GM21367 (cell line): ENCODE results near the gene SRSF6.
"Not testable (repeated sequence)": the region's sequence is repeated elsewhere in the genome, so short reads cannot be mapped to it uniquely, and the experiment has no call there.

Experiments used
- ATAC-seq: cut with Tn5 transposase; IDR thresholded peaks from one replicate; pipeline ENCODE4 v1.9.1; 2021; ENCODE audit not compliant: unreplicated experiment

The SRSF6 gene

DNA sequence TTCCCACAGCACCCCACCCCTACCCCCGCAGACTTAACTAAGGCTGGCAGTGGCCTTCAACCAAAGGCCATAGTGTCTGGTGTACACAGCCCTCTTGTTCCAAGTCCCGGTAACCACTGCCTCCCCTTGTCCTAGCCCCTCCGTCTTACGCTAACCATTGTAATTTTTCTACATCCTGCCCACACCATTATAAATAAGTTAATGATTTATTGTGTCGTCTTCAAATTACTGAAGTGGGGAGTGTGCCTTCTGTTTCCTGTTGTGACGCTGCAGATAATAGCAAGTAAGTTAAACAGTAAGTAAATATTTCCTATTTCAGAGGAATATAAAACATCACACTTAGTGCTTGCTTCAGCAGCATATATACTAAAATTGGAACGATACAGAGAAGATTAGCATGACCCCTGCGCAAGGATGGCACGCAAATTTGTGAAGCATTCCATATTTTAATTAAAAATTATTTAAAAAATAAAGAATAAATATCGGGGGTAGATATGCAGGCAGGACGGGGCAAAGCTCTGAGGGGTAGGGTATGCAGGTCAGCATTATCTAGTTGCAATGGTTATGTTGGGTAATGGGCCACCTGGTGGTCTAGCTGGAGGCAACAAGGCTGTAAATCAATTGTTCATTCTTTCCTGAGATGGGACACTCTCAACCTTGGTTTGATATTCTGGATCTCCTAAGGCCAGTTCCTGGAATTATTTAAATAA, 15.1 kb downstream of the SRSF6 start:
- ATAC-seq: no peak

DNA sequence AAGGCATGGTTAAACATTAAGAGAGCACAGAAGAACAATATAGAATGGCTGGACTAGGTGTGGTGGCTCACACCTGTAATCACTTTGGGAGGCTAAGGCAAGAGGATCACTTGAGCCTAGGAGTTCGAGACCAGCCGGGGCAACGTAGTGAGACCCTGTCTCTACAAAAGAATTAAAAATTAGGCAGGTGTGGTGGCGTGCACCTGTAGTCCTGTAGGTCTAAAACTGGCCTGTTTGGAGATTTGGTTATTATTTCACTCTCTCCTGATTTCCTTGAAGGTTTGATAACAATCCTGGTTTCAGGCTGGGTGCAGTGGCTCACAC, 15.6 kb downstream of the SRSF6 start:
- no peak for ATAC-seq

DNA sequence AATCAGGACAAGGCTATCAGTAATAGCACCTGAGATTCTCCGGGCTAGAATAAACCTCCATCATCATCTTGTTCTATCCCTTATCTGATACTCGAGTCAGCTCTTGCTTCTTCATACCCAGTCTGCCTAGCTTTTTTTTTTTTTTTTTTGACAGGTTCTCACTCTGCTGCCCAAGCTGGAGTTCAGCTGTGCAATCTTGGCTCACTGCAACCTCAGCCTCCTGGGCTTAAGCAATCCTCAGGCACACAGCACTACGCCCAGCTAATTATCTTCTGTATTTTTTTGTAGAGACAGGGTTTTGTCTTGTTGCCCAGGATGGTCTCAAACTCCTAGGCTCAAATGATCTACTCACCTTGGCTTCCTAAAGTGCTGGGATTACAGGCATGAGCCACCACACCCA, 19.5 kb downstream of the SRSF6 start:
- no peak for ATAC-seq

GRCh38 chr20:43477619-43478018, 19.9 kb downstream of the SRSF6 start:
- ATAC-seq: no peak

DNA sequence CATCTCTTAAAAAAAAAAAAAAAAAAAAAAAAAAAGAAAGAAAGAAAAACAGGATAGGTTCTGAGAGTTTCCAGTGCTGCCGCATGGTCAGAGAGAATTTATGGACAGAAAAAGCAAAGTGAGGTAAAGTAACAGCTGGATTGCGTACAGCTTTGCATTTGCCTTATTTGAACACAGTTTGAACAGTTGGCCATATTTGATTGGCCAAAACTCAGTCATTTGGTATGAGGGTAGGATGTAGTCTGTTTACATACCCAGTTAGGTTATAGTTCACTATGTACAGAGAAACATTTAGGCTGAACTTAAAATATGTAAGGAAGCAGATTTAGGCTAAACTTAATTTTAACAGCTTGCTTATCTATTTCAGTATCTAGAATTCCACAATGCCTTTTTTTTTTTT, 32.3 kb downstream of the SRSF6 start:
- ATAC-seq: no peak

GRCh38 chr20:43492101-43492500, 34.4 kb downstream of the SRSF6 start:
- no peak for ATAC-seq

DNA sequence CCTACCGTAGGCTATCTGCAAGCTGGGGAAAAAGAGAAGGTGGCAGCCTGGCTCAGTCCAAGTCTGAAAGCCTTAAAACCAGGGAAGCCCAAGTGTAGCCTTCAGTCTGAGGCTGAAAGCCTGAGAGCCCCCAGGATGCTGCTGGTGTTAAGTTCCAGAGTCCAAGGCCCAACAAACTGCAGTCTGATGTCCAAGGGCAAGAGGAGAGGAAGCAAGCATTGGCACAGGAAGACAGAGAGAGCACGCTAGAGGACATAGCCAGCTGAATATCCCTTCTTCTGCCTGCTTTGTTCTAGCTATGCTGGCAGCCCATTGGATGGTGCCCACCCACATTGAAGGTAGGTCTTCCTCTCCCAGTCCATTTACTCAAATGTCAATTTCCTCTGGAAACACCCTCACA, 37.7 kb downstream of the SRSF6 start:
- ATAC-seq: no peak

DNA sequence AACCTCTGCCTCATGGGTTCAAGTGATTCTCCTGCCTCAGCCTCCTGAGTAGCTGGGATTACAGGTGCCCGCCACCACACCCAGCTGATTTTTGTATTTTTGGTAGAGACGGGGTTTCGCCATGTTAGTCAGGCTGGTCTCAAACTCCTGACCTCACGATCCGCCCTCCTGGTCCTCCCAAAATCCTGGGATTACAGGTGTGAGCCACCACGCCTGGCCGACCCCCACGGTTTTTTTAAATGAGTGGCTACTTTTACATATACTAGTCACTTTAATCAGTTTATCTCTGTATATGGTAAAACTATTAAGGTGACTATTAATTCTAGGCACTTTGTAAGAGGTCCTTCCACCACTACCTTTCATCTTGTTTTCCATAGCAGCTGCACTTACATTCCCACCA, 44.3 kb downstream of the SRSF6 start:
- ATAC-seq: not testable (repeated sequence)

DNA sequence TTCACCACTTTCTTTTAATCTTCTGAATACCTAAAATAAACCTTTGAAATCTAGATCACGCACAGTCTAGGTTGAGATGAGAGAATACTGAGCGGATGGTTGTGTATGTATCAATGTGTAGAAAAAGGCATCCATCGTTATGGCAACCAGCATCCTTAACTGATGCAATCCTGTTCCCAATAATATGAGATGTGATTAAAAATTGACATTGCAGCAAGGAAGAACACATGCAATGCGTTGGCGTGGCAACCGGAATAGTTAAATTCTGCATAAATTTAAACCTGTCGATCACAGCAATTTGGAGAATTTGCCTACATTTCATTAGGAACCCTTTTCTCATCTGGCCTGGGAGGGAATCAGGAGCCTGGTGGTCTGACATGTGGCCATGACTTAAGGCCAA, 48.5 kb downstream of the SRSF6 start:
- ATAC-seq: no peak

DNA sequence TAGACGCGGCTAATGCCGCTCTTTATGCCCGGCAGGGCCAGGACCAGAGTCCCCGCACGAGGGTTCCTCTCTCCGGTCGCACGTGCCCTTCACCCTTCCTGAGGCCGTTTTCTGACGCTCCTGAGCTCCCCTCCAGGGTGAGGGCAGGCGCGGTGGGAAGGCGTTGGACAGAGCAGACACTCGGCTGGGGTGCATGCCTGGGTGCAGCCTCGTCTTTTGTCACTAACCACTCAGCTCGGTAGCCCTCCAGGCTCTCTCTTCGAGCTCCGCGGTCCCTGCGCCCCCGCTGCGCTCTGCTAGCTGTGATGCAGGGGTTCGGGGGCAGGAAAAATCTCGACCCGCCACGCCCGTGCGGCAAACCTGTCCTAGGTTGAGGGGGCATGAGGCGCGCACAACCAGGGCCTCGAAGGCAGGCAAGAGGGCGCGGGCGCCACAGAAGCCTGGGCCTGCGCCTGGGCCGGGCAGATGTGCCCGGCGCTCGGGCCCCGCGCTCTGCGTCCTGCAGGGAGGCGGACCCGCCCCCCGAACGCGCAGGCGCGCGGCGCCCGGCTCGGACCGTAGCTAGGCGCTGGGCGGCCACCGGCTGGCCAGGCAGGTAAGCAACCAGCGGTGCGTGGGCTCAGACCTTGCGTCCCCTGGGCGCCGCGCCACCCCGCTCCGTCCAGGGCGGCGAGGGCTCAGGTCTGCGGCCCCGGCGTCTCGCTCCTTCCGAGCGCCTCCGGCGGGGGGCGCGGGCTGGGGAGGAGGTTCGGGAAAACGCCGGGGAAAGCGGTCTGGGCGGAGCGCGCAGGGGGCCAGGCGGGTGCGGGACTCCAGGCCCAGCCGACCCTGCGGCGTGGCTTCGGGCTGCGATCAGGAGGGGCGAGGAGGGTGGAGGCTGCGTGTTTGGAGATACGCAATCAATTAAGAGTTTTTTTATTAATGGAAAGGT, 49.7 kb downstream of the SRSF6 start, which contains the start of gene L3MBTL1:
Gene L3MBTL1, plus strand, starts transcription at position 548 of the 931 bp plus-strand sequence. CDS start 5,807 bp downstream, outside the sequence.
- no peak for ATAC-seq

GRCh38 chr20:43508106-43508505, 50.4 kb downstream of the SRSF6 start:
- no peak for ATAC-seq

DNA sequence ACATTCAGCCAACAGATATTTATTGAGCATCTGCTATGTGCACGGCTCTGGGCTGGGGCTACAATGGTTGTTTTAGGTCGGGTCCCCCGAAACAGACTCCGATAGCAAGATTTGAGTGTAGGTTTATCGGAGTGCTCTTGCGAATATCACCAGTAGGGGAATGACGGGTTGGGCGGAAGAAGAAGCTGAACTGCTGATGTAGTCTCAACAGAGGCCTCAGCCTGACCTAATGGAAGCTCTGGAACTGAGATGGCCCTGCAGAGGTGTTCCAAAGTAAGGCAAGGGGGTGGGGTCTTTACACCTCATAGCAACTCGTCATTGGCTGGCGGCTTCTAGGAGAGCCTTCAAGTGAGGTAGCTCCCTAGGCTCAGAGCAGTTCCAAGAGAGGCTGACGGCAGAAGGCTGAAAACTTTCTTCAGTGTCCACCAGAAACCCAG, 50.9 kb downstream of the SRSF6 start:
- no peak for ATAC-seq

DNA sequence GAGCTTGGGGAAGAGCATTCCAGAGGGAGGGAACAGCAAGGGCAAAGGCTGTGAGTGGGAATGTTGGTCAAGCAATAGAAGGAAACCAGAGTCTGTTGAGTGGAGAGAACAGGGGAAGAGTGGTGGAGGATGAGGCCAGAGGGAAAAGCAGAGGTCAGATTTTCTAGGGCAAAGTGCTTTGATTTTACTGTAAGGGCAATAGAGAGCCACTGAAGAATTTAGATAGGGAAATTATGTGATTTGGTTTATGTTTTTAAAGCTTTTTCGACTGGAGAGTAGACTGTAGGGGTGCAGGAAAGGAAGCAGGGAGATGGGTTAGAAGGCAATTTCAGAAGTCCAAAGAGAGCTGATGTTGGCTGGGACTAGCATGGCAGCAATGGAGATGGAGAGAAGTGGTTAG, 54.2 kb downstream of the SRSF6 start:
- no peak for ATAC-seq

DNA sequence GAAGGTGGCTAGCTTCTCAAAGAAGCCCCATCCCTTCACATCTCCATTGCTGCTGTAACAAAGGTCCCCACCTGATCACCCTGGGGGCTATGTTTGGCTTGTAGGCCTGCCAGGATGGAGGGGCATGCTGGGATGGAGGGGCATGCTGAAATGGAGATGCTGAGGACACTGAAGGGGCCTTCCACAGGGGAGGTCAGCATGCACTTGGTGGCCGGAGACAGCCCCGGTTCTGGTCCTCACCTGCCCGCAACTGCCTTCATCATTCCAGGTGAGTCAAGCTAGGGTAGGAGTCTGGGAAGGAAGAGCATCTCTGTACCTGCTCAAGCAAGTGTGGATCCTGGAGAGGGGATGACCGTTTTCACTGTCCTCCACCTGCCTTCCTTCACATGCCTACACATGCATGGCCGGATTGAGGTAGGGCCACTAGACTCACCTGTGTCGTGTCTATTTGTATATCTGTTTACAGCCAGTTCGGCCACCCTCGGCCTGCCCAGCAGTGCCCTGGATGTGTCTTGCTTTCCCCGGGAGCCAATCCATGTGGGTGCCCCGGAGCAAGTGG, 55.8 kb downstream of the SRSF6 start:
- ATAC-seq: no peak
